IPS-11a (cell line): ENCODE measurements around the gene NUMB.

Source experiments
- H3K4me3 ChIP-seq: one replicate; pipeline ENCODE4 v1.5.1; 2013; ENCODE audit warnings: low read depth, low read length, control low read depth

NUMB gene

DNA sequence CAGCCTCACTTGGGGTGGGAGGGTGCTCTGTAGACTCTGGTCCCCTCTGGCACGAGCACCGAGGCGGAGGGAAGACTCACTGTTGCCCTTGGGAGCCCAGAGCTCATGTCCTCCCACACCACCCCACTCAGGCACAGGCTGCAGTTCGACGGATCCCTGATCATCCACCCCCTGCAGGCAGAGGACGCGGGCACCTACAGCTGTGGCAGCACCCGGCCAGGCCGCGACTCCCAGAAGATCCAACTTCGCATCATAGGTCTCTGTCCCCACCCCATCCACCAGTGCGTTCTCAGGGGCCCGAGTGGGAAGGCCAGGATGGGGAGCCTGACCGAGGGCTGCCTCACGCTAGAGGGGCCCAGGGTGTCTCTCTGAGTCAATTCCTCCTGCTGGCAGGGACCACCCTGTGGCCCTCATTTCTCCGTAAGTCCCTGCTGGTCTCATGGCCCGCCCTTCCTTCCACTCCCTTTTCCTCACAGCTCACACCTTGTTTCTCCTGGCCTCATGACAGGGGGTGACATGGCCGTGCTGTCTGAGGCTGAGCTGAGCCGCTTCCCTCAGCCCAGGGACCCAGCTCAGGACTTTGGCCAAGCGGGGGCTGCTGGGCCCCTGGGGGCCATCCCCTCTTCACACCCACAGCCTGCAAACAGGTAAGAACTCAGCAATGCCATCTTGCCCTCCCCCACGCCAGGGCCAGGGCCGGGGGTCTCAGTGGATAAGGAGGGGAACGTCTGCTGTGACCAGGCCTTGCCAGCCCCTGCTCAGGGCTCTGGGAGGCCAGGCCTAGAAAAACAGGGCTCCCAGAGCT, 194.1 kb downstream of the NUMB start:
- no peak overlapping the region for H3K4me3 ChIP-seq

DNA sequence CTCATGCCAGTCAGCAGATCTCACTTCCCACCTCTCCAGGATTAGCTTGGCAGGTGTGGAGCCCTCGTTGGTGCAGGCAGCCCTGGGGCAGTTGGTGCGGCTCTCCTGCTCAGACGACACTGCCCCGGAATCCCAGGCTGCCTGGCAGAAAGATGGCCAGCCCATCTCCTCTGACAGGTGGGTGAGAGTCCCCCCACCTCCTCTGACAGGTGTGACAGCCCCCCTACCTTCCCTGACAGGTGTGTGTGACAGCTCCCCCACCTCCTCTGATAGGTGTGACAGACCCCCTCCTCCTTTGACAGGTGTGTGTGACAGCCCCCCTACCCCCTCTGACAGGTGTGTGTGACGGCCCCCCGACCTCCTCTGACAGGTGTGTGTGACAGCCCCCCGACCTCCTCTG, 194.7 kb downstream of the NUMB start:
- no peak overlapping the region for H3K4me3 ChIP-seq

DNA sequence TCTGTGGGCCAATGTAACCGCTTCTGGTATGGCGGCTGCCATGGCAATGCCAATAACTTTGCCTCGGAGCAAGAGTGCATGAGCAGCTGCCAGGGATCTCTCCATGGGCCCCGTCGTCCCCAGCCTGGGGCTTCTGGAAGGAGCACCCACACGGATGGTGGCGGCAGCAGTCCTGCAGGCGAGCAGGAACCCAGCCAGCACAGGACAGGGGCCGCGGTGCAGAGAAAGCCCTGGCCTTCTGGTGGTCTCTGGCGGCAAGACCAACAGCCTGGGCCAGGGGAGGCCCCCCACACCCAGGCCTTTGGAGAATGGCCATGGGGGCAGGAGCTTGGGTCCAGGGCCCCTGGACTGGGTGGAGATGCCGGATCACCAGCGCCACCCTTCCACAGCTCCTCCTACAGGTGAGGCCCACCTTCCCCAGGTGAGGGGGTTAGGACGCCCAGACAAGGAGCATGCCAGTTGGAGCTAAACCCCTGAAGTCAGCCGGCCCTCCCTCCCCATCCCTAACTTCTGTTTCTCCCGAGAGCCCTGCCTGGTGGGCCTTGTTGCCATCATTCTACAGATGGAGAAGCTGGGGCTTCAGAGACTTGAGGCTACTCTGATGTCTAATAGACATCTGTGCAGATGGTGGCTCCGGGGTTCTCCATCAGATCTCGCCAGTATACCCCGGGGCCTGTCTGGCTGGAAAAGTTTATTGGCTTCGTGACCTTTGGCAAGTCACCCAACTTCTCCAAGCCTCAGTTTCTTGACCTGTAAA, 195.7 kb downstream of the NUMB start:
- no peak overlapping the region for H3K4me3 ChIP-seq

DNA sequence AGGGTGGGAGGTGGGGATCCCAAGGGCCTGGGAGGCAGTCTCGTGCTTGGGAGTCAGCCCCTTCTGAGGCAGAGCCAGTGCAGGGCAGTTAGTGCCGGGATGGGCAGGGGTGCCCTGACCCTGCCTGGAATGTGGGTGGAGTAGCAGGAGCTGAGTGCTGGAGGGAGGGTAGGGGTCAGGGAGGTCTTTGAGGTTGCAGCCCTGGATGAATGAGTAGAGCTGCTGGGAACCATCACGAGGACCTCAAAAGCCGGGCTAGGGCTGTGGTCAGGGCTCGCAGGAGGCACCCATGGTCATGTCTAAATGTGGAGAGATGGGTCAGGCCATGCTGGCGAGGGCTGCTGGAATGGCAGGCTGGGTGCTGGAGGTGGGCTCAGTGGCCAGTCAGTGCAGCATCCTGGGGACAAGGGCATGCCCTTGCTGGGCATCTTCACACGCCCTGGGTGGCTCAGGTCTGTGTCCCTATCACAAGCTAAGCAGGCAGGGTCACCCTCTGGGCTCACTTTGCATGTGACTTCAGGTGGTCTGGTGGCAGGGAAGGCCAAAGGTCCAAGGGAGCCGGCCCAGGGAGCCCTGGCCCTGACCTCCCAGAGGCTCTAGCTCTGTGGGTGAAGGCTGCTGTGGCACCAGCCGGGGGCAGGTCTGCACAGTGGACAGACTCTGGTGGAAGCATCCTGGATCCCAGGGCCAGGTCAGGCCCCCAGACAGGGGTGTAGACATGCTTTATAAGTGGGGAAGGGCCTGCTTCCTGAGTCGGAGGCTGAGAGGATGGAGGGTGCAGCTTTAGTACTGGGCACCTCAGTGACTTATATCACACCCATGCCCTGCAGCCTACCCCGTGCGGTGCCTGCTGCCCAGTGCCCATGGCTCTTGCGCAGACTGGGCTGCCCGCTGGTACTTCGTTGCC, 196.6 kb downstream of the NUMB start:
- H3K4me3 ChIP-seq, result no peak overlapping the region

DNA sequence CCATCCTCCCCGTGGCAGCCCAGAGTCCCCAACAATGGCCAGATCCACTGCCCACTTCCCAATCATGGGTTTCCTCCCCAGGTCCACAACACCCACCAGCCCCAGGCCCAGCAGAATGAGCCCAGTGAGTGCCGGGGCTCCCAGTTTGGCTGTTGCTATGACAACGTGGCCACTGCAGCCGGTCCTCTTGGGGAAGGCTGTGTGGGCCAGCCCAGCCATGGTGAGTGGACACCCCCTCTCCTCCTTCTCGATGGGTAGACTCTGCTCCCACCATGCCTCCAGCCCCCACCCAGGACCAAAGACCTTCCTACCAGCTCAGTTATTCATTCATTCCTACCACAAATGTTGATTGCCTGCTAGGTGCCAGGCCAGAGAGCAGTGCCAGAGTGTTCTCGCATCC, 197.3 kb downstream of the NUMB start:
- H3K4me3 ChIP-seq, result no peak overlapping the region

DNA sequence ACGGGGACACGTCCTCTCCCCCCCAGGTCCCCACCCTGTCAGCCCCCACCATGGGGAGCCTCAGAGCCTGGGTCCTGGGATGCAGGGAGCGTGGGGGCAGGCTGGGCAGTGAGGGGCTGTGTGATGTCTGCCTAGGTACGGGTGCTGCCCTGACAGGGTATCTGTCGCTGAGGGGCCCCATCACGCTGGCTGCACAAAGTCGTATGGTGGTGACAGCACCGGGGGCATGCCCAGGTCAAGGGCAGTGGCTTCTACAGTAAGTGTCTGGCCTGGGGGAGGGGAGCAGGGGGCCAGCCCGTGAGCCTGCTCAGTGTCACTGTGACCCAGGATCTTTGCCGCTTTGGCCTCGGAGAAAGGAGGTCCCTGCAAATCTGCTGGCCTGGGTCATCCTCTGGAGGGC, 197.8 kb downstream of the NUMB start:
- H3K4me3 ChIP-seq, result no peak overlapping the region

DNA sequence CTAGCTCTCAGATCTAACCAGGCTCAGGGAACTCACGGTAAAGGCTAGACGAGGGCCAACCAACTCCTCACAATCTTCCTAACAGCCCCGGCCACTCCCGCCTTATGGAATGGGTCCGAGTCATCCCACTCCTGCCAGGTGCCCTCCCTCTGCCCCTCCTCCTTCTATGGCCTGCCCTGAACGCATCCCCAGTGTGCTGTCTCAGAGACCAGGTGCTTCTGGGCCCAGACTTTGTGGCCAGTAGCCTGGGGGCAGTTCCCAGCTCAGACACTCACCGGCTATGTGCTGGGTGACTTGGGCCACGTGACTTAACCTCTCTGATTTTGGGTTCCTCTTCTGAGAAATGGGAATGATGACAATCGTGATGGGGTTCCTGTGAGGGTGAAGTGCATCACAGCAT, 198.5 kb downstream of the NUMB start:
- H3K4me3 ChIP-seq, result no peak overlapping the region

DNA sequence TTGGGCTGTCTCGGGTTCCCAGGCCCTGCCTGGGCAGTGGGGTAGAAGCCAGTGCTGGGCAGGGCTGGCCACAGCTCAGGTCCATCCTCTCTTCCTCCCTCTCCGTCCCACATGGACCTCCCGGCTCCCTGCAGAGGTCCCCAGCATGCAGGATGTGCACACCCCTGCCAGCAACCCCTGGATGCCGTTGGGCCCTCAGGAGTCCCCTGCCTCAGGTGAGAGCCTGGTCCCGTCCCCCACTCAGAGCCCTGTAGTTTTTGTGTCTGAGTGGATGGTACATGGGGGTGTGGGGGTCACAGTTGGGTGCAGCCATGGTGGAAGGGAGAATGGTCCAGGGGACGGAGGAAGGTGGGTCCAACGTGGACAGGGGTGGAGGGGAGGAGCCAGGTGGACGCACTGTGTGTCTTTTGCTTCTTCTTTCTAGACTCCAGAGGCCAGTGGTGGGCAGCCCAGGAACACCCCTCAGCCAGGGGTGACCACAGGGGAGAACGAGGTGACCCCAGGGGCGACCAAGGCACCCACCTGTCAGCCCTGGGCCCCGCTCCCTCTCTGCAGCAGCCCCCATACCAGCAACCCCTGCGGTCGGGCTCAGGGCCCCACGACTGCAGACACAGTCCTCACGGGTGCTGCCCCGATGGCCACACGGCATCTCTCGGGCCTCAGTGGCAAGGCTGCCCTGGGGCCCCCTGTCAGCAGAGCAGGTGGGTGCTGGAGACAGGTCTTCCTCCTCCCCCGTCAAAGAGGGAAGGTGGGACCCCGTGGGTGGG, 199.3 kb downstream of the NUMB start:
- H3K4me3 ChIP-seq, result no peak overlapping the region

DNA sequence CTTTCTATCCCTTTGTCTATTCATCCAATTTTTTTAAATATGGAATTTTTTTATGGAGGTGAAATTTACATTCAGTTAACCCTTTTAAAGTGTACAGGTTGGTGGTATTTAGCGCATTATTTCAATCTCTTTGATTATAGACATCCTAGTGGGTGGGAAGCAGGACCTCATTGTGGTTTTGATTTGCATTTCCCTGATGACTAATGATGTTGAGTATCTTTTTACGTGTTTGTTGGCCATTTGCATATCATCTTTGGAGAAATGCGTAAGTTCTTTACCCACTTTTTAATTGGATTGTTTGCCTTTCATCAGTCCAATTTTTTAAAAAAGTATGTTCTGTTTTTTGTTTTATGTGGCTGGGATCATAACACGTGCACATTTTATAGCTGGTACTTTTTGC, 200.3 kb downstream of the NUMB start:
- no peak overlapping the region for H3K4me3 ChIP-seq

DNA sequence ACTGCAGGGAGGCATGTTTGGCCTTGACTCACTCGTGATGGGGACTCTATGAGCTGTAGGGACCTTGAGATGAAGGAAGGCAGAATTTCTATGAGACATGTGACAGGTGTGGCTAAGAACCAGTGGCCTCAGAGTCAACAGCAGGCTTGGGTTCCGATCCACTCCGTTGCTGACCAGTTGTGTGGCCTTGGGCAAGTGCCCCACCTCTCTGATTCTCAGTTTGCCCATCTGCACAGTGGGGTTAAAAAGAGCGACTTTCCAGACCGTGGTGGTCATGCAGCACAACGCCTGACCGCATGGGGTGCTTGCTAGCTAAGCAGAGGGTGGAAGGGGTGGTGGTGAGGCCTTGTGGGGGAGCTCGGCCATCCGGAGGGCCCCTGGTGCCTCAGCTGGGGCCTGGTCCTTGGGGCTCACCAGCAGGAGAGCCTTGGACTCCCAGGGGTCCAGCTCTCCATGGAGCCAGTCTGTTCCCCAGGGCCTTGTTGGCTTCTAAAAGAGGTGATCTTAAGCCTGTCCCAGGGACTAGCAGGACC, 202.6 kb downstream of the NUMB start:
- no peak overlapping the region for H3K4me3 ChIP-seq

DNA sequence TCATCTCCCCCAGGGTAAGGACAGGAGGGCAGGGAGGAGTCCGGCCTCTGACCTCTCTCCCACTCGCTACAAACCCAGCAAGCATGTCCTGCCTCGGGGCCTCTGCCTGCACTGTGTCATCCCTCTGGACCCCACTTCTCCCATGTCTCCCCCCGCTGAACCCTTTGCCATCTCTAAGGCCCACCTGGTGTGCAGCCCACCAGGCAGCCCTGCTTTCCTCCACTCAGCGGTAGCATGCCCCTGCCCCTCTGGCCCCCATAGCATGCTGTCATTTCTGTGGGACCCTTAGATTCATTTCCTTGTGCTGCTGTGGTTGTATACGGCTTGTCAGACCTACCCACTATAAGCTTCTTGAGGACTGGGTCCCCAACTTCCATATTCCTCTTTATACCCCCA, 203.3 kb downstream of the NUMB start:
- H3K4me3 ChIP-seq, result no peak overlapping the region

DNA sequence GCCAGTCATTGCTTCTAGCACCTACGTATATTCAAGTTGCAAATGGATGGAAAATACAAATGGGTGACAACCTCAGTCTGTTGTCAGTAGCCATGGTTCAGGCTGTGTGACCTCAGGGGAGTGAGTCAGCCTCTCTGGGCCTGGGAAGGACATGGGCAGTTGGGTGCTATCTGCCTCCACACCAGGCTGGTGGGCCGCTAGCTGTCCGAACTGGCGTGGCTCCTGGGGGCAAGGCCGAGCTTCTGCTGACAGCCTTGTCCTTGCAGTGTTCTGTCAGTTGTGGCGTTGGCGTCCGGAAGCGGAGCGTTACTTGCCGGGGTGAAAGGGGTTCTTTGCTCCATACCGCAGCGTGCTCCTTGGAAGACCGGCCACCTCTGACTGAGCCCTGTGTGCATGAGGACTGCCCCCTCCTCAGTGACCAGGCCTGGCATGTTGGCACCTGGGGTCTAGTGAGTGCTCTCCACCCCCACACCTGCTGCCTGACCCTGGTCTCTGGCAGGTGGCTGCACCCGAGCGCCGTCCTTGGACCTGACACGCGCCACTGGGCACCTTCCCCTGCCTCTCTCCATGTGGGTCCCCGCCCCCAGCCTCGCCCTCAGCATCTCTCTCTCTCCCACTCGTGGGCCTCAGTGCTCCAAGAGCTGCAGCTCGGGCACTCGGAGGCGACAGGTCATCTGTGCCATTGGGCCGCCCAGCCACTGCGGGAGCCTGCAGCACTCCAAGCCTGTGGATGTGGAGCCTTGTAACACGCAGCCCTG, 203.9 kb downstream of the NUMB start:
- H3K4me3 ChIP-seq, result no peak overlapping the region

DNA sequence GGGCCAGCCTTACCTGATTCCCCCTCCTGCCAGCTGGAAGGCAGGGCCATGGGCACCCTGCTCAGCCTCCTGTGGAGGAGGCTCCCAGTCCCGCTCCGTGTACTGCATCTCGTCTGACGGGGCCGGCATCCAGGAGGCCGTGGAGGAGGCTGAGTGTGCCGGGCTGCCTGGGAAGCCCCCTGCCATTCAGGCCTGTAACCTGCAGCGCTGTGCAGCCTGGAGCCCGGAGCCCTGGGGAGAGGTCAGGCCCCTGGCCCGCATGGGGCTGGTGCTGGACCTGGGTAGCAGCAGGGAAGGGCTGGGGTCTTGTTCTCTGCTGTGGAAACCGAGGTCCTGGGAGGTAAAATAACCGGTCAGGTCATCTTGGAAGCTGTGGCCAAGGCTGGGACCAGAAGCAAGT, 204.6 kb downstream of the NUMB start:
- H3K4me3 ChIP-seq, result no peak overlapping the region

DNA sequence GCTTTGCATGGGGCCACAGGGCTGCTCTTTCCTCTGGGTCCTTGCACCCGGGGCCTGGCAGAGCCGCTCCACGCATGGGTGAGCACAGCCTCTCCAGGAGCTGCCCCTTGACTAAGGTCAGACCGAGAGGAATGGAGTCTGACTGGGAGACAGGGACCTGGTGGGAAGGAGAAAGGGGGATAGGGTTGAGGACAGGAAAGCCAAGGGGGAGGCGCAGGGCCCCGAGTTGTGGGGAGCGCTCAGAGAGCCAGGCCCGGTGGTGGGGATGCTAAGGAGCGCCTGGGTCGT, 205.1 kb downstream of the NUMB start:
- H3K4me3 ChIP-seq, result no peak overlapping the region

DNA sequence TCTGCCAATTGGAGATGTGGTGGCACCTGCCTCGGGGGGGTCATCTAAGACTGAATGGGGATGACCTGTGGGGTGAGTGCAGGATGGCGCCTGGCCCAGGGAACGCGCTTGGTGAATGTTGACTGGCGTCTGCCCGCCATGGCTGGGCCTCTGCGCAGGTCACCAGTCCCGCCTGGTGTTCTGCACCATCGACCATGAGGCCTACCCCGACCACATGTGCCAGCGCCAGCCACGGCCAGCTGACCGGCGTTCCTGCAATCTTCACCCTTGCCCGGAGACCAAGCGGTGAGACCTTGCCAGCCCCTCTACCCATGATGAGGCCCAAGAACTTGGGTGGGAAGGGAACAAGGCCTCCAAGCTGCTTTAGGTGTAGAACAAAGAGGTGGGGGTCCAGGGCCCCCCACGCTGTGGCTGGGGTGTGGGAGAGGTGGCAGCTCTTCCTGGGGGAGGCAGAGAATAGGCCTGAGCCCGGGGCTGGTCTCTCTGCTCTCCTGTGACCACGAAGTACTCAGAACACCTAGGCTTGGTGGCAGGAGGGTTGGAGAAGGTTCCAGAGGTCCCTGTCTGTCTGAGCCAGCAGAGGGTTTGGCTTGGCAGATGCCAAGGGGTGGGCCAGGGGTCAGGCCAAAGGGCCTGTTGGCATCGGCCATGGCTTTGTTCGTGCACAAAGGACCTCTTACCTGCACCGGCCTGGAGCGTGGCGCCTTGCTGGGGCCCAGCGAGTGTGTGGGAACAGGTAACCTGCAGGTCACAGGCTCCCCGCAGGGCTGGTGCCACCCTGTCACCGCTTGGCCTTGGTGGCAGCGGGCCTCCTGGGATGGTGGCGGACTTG, 205.6 kb downstream of the NUMB start:
- H3K4me3 ChIP-seq, result no peak overlapping the region

DNA sequence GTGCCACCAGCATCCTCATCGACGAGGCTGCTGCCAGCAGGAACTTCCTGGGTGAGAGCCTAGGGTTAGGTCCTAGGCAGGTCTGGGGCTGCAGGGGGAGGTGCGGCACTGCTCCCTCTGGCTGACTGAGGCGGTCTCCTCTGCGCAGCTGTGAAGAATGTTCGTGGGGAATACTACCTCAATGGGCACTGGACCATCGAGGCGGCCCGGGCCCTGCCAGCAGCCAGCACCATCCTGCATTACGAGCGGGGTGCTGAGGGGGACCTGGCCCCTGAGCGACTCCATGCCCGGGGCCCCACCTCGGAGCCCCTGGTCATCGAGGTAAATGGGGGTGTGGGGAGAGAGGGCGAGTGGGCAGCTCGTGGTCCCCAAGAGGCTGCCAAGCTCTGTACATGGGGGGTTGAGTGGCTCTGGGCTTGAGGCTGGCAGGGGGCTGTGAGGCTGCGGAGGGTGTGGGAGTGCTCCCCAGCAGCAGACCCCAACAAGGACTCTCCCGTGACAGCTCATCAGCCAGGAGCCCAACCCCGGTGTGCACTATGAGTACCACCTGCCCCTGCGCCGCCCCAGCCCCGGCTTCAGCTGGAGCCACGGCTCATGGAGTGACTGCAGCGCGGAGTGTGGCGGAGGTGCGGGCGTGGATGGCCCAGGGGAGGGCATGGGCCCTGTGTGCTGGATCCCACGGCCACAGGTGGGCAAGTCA, 206.7 kb downstream of the NUMB start:
- no peak overlapping the region for H3K4me3 ChIP-seq

DNA sequence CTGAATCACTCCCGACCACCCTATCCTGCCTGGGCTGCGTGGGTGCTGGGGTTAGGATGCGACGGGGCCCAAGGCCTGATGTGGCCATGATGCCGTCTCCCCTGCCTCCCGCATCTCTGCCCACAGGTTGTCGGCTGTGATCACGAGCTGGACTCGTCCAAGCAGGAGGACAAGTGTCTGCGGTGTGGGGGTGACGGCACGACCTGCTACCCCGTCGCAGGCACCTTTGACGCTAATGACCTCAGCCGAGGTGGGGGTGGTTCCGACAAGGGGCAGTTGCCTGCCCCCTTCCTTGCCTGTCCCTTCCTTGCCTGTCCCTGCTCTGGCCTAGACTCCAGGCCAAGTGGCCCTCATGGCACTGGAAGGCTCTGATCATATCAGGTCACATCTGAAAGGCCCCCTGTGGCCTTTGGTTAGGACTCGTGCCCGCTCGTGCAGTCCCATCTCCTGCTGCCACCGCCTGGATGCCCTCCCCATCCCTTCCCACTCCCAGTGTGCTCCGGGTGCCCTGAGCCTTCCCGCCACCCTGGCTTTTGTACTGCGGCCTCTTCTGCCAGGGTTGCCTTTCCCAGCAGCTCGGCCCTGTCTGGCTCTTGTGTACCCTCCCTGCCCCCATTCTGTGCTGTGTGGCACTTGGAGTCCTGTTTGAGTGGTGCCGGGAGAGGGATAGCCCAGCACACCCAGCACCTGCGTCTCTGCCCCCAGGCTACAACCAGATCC, 207.4 kb downstream of the NUMB start:
- H3K4me3 ChIP-seq, result no peak overlapping the region

DNA sequence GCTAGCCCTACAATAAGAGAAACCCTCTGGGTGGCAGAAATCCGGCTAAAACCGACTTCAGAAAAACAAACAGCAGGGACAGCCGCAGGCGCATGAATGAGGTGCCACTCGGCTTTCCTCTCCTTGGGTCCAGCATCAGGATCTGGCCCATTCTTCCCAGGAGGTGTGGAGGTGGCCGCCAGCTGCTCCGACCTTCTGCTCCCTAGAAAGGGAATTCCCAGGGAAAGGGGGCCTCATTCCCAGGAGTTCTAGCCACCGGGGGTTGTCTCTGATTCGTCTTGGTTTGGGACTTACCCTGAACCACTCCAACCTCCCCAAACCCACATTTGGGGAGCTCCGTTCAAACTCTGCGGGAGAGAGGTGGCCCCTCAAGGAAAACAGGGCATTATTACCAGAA, 208.0 kb downstream of the NUMB start:
- no peak overlapping the region for H3K4me3 ChIP-seq
